Measurements from ENCODE around the gene KATNAL2. TPM values are rescaled to one million over a fixed set of nuclear protein-coding genes. Genes with fewer than 3 reads are reported as not detected.

Gene KATNAL2
- total RNA-seq, 3 donors from 2014 or later: 3.1 to 7.0 (median 5.7) TPM

- ATAC-seq (peak; percentile 12), DNase-seq (peak in 1 of 3 donors; percentile 41)
- Histone ChIP-seq H3K4me1 (ENCODE audit: low read depth) (peaks cover 12% of the 10 kb centered on the region), H3K9me3 (no peaks in the 10 kb centered on the region), H3K4me3 (peak overlapping the region; percentile 60), H3K36me3 (ENCODE audit: low read depth) (no peaks in the 10 kb centered on the region)
- no peak for TF ChIP-seq CTCF (IDR thresholded peaks at IDR 0.05)
- intact Hi-C loops (cut with DNase I, micrococcal nuclease): no loop called here
Measured at GRCh38 chr18:46916551-46917107, 773 bp upstream of the KATNAL2 start.

GRCh38 chr18:46917803-46918600 is 600 bp downstream of the KATNAL2 start:
- no peaks in the 10 kb centered on the region for H3K36me3 ChIP-seq (ENCODE audit: low read depth)
- DNase-seq (peak; percentile 47 to 59 (median 52)), ATAC-seq (peak; percentile 19)
- intact Hi-C loops (cut with DNase I, micrococcal nuclease): no loop called here
- no peak for TF ChIP-seq CTCF (IDR thresholded peaks at IDR 0.05)
- H3K4me1 ChIP-seq (ENCODE audit: low read depth): peaks cover 12% of the 10 kb centered on the region
- H3K4me3 ChIP-seq: peak overlapping the region; percentile 60
- no peaks in the 10 kb centered on the region for H3K9me3 ChIP-seq

- no peaks in the 10 kb centered on the region for H3K36me3 ChIP-seq (ENCODE audit: low read depth)
- no peak overlapping the region for H3K4me3 ChIP-seq
- ATAC-seq (no peak), DNase-seq (no peak)
- H3K4me1 ChIP-seq (ENCODE audit: low read depth): peaks cover 12% of the 10 kb centered on the region
- H3K9me3 ChIP-seq: no peaks in the 10 kb centered on the region
- intact Hi-C loops (cut with DNase I, micrococcal nuclease): no loop called here
- no peak for TF ChIP-seq CTCF (IDR thresholded peaks at IDR 0.05)
Measured at GRCh38 chr18:46920067-46920466, 2.7 kb downstream of the KATNAL2 start.

- DNase-seq: peak in 1 of 3 donors; percentile 20
- Histone ChIP-seq H3K4me1 (ENCODE audit: low read depth) (peaks cover 12% of the 10 kb centered on the region), H3K36me3 (ENCODE audit: low read depth) (no peaks in the 10 kb centered on the region), H3K9me3 (no peaks in the 10 kb centered on the region), H3K4me3 (no peak overlapping the region)
- intact Hi-C loops (cut with DNase I, micrococcal nuclease): no loop called here
- no peak for TF ChIP-seq CTCF (IDR thresholded peaks at IDR 0.05)
- ATAC-seq: peak; percentile 31
Measured at GRCh38 chr18:46920653-46921052, 3.3 kb downstream of the KATNAL2 start.

GRCh38 chr18:46939337-46939963 is 22.0 kb downstream of the KATNAL2 start:
- H3K9me3 ChIP-seq: no peaks in the 10 kb centered on the region
- no peak for DNase-seq
- H3K36me3 ChIP-seq (ENCODE audit: low read depth): no peaks in the 10 kb centered on the region
- H3K4me3 ChIP-seq: no peak overlapping the region
- no peaks in the 10 kb centered on the region for H3K4me1 ChIP-seq (ENCODE audit: low read depth)
- no peak for TF ChIP-seq CTCF (IDR thresholded peaks at IDR 0.05)
- ATAC-seq: peak; percentile 44
- intact Hi-C loops (cut with DNase I, micrococcal nuclease): no loop called here

Data from mucosa of descending colon (tissue), 3 donors.